GM12874 (cell line): ENCODE data around the gene PRR5L.

Experiments
- TF ChIP-seq, protein P1 (sequence below): IDR thresholded peaks from 2 replicates; pipeline ENCODE4 v1.5.1; 2011; ENCODE audit warnings: low read depth, mild to moderate bottlenecking, control low read depth, low read length, moderate library complexity; ENCODE audit not compliant: insufficient read depth

Gene PRR5L

DNA sequence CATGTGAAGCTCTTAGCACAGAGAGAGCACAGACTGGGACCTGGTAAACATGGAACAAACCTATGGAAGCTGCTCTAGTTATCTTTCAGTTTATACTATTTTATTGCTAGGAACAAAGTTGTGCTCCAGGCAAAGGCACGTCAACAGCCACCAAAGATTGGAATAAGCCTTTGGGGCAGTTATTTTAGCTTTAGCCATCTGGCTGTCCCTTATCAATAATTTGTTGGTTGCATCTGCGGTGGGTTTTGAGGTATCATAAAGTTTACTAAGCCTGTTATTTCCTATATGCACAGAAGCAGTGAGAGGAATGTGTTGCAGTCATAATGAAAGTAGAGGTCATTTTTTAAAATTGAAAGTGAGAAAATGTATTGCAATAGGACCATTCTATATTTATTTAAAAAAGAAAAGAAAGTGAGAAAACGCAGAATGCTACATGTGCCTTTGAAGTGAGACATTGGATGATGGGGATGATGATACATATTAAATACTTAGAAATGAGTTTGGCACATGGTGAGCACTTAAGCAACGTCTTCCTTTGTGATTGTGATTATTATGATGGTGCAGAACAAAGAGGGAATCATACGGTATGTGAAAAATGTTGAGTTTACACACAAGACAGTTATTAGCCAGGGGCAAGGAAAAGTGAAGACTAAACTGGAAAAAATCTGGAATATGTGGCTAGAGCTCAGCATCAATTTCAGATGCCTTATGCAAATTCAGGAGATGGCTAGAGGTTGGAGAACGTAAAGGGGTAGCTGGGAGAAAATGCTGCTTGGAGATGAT, 58.3 kb downstream of the PRR5L start:
- TF ChIP-seq, protein P1, sequence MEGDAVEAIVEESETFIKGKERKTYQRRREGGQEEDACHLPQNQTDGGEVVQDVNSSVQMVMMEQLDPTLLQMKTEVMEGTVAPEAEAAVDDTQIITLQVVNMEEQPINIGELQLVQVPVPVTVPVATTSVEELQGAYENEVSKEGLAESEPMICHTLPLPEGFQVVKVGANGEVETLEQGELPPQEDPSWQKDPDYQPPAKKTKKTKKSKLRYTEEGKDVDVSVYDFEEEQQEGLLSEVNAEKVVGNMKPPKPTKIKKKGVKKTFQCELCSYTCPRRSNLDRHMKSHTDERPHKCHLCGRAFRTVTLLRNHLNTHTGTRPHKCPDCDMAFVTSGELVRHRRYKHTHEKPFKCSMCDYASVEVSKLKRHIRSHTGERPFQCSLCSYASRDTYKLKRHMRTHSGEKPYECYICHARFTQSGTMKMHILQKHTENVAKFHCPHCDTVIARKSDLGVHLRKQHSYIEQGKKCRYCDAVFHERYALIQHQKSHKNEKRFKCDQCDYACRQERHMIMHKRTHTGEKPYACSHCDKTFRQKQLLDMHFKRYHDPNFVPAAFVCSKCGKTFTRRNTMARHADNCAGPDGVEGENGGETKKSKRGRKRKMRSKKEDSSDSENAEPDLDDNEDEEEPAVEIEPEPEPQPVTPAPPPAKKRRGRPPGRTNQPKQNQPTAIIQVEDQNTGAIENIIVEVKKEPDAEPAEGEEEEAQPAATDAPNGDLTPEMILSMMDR: no peak

DNA sequence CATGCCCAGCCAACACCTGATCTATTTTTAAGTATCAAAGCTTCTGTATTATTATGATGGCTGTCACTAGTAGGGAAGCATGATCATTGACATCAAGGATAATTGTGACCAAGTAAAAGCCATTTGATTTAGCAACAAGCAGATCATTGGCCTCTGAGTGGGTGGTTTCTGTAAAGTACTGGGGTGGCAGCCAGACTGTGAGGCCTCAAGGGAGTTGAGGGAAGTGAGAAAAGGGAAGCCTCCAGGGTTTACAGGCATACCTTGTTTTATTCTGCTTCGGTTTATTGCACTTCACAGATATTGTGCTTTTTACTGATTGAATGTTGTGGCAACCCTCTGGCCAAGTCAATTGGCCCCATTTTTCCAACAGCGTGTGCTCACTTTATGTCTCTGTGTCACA, 60.1 kb downstream of the PRR5L start:
- TF ChIP-seq, protein P1: no peak

DNA sequence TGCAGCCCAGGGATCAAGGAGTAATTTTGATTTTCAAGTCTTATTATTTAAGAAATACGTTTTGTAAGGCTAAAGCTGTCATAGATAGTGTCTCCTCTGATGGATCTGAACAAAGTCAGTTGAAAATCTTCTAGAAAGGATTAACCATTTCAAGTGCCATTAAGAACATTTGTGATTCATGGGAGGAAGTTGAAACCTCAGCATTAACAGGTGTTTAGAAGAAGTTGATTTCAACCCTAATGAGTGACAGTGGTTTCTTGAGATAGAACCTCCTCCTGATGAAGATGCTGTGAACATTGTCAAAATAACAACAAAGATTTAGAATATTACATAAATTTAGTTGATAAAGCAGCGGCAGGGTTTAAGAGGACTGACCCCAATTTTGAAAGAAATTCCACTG, 61.7 kb downstream of the PRR5L start:
- TF ChIP-seq, protein P1: no peak

DNA sequence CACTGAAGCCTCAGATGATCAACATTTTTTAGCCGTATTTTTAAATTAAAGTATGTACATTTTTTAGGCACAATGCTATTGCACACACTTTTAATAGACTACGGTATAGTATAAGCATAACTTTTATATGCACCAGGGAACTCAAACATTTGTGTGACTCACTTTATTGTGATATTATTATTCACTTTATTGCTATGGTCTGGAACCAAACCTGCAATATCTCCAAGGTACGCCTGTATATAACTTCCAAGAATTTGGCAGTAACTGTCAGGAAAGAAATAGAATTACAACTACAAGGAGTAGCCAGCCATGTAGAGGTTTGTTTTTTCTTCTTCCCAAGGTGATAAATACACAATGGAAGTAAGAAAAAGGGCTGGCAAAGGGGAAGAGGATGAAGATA, 62.3 kb downstream of the PRR5L start:
- TF ChIP-seq, protein P1: no peak

DNA sequence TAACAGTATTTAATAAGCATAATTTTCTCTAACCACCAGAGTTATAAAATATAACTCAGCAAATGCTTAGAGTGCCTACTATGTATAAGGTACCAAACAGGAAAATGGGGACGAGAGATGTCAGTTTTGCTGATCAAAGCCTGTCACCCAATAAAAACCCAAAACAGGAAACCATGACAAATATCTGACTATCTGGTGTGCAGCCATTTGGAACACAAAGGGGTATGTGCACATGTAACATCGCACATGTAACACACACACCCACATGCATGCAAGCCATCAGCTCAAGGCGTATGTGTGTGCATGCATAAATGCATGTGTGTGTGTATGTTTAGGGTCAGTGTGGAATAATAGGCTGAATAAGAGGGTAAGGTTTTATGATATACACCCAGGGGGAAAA, 64.2 kb downstream of the PRR5L start:
- TF ChIP-seq, protein P1: no peak

DNA sequence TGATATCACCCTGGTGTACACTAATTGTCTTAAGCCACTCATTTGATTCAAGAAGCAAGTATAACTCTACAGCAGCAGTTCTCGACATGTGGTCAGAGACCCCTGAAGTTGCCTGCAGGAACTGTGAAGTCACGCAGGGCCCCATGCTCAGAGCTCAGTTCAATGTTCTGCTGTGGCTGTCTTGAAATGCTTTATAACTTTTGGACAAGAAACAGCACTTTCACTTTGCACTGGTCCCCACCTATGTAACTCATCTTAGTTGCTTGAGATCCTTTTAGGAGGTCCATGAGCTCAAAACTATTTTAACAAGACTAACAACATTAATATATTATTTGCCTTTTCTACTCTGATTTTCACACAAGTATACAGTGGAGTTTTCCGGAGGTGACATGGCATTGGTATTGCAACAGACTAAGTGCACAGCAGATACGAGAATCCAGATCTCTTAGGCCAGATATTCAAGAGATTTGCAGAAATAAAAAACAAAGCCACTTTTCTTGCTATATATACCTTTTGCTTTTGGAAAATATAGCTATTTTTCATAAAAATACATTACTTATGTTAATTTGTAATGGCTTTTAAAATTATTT, 64.8 kb downstream of the PRR5L start:
- TF ChIP-seq, protein P1: no peak

DNA sequence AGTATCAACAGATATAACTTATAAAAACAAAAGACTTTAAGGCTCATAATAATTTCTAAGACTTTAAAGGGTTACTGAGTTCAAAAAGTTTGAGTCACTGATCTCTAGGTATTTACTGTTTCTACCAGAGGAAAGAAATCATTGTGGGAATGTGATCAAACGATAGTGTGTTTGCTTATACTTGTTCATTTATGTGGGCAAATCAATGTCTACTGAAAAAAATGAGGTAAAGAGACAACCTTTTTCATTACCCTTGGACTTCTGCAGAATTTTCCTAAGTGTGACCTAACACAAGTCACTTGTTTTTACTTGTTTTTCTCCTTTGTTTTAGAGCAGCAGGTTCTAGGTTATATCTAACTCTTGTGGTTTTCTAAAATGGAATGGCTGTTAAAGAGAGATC, 65.4 kb downstream of the PRR5L start:
- TF ChIP-seq, protein P1: no peak
